SU-DHL-6 (cell line): ENCODE results near the gene PHF14.
"Not testable (repeated sequence)": the region's sequence is repeated elsewhere in the genome, so short reads cannot be mapped to it uniquely, and the experiment has no call there.

ENCODE experiments used
- H2AFZ ChIP-seq: fragments of 200-600 bp; sonication (generic); 2 replicates; pipeline ENCODE4 v1.6.1; 2014; ENCODE audit warnings: low read depth, mild to moderate bottlenecking, moderate library complexity, mixed read lengths, antibody characterized with exemption, low read length; ENCODE audit not compliant: severe bottlenecking
- H3F3A ChIP-seq: fragments of 200-600 bp; shearing (Covaris generic); 2 replicates; pipeline ENCODE4 v1.6.0; 2016; ENCODE audit warnings: antibody characterized with exemption, mild to moderate bottlenecking; ENCODE audit not compliant: insufficient read depth
- H3K27ac ChIP-seq: fragments of 200-600 bp; sonication (generic); 2 replicates; pipeline ENCODE4 v1.5.1; 2016; ENCODE audit warnings: low read depth, mild to moderate bottlenecking, low read length, moderate library complexity, mixed read lengths
- H3K27me3 ChIP-seq: fragments of 200-600 bp; sonication (generic), shearing (Covaris generic); 2 replicates; pipeline ENCODE4 v1.6.0; 2014; ENCODE audit warnings: mild to moderate bottlenecking, low read length
- H3K36me3 ChIP-seq: fragments of 200-600 bp; sonication (generic); 2 replicates; pipeline ENCODE4 v1.6.1; 2014; ENCODE audit warnings: mild to moderate bottlenecking, low read length, mixed read lengths
- H3K4me2 ChIP-seq: fragments of 300-600, 200-600 bp; shearing (Covaris generic), sonication (generic); 2 replicates; pipeline ENCODE4 v1.6.0; 2014; ENCODE audit warnings: low read length, low read depth, mild to moderate bottlenecking; ENCODE audit not compliant: poor library complexity, severe bottlenecking
- H3K4me3 ChIP-seq: fragments of 200-600 bp; sonication (generic); 2 replicates; pipeline ENCODE4 v1.5.1; 2014; ENCODE audit warnings: antibody characterized with exemption, low read length, mild to moderate bottlenecking, mixed read lengths; ENCODE audit not compliant: insufficient read depth, poor library complexity, severe bottlenecking
- H3K79me2 ChIP-seq: fragments of 200-600 bp; sonication (generic); 2 replicates; pipeline ENCODE4 v1.6.1; 2014; ENCODE audit warnings: mild to moderate bottlenecking, low read length, moderate library complexity; ENCODE audit not compliant: insufficient read depth
- H3K9ac ChIP-seq: fragments of 200-600 bp; sonication (generic); 2 replicates; pipeline ENCODE4 v1.7.0; 2014; ENCODE audit warnings: mild to moderate bottlenecking, low read length
- H3K9me2 ChIP-seq: fragments of 200-600 bp; sonication (generic); replicated peaks from 2 replicates; pipeline ENCODE4 v1.6.1; 2014; ENCODE audit warnings: low read length; ENCODE audit not compliant: insufficient read depth
- H3K9me3 ChIP-seq: fragments of 200-600 bp; sonication (generic); 2 replicates; pipeline ENCODE4 v1.6.1; 2014; ENCODE audit warnings: low read length, mixed read lengths; ENCODE audit not compliant: insufficient read depth
- H4K20me1 ChIP-seq: fragments of 200-600 bp; sonication (generic); 2 replicates; pipeline ENCODE4 v1.6.1; 2014; ENCODE audit warnings: low read depth, mild to moderate bottlenecking, antibody characterized with exemption, low read length, moderate library complexity, mixed read lengths
- CTCF ChIP-seq: fragments of 200-600 bp; sonication (generic); IDR thresholded peaks from one replicate; pipeline ENCODE4 v1.5.1; 2017; ENCODE audit warnings: antibody characterized with exemption, mild to moderate bottlenecking, low read length, moderate library complexity; ENCODE audit not compliant: insufficient read depth, poor library complexity, severe bottlenecking
- EZH2phosphoT487 ChIP-seq: fragments of 200-600 bp; sonication (generic), shearing (Covaris generic); conservative IDR thresholded peaks from 2 replicates; pipeline ENCODE4 v1.6.1; 2018; ENCODE audit warnings: mild to moderate bottlenecking, antibody characterized with exemption, low read length, moderate library complexity, mixed read lengths

PHF14 gene

GRCh38 chr7:10973942-10974911 is 555 bp downstream of the PHF14 start:
- Histone ChIP-seq H3K79me2 (peaks cover 54% of the 10 kb centered on the region), H3K4me2 (peak overlapping the region; percentile 98), H3K27me3 (no peaks in the 10 kb centered on the region), H3K9me3 (no peaks in the 10 kb centered on the region; the same call in 1 of the 2 replicates), H3K9ac (peak overlapping the region; percentile 97), H3K36me3 (peaks cover 39% of the 10 kb centered on the region), H3K4me3 (peak overlapping the region; percentile 85), H3K9me2 (no peaks in the 10 kb centered on the region), H2AFZ (peak overlapping the region; percentile 70), H4K20me1 (no peaks in the 10 kb centered on the region), H3K27ac (peak overlapping the region; percentile 92), H3F3A (peaks cover 30% of the 10 kb centered on the region)
- TF ChIP-seq CTCF (no peak), EZH2phosphoT487 (no peak)

- H3K79me2 ChIP-seq = peaks cover 82% of the 10 kb centered on the region
- H3K9ac ChIP-seq = no peak overlapping the region
- peaks cover 46% of the 10 kb centered on the region for H3K36me3 ChIP-seq
- H3K27ac ChIP-seq = peak overlapping the region; percentile 0; the same call in 1 of the 2 replicates
- peak overlapping the region; percentile 85 for H3K4me3 ChIP-seq
- H3K4me2 ChIP-seq = peak overlapping the region; percentile 98
- H4K20me1 ChIP-seq = peaks cover 11% of the 10 kb centered on the region; the same call in 1 of the 2 replicates
- peaks cover 24% of the 10 kb centered on the region for H3F3A ChIP-seq
- H3K27me3 ChIP-seq = no peaks in the 10 kb centered on the region
- no peak overlapping the region for H2AFZ ChIP-seq
- no peaks in the 10 kb centered on the region; the same call in 1 of the 2 replicates for H3K9me3 ChIP-seq
- TF ChIP-seq CTCF = no peak
- no peak for TF ChIP-seq EZH2phosphoT487
- no peaks in the 10 kb centered on the region for H3K9me2 ChIP-seq
These were observed 3.4 kb downstream of the PHF14 start for GRCh38 chr7:10977113-10977512.

- Histone ChIP-seq H3K79me2 (peaks cover 87% of the 10 kb centered on the region), H3K9me3 (no peaks in the 10 kb centered on the region), H3K27ac (no peak overlapping the region), H3K27me3 (no peaks in the 10 kb centered on the region), H3F3A (peaks cover 9% of the 10 kb centered on the region; the same call in 1 of the 2 replicates), H4K20me1 (peaks cover 23% of the 10 kb centered on the region; the same call in 1 of the 2 replicates), H2AFZ (no peak overlapping the region), H3K36me3 (peaks cover 48% of the 10 kb centered on the region), H3K4me3 (no peak overlapping the region), H3K9ac (no peak overlapping the region), H3K4me2 (no peak overlapping the region), H3K9me2 (no peaks in the 10 kb centered on the region)
- TF ChIP-seq EZH2phosphoT487 (no peak), CTCF (no peak)
These were observed 7.6 kb downstream of the PHF14 start for GRCh38 chr7:10981317-10981716.

DNA sequence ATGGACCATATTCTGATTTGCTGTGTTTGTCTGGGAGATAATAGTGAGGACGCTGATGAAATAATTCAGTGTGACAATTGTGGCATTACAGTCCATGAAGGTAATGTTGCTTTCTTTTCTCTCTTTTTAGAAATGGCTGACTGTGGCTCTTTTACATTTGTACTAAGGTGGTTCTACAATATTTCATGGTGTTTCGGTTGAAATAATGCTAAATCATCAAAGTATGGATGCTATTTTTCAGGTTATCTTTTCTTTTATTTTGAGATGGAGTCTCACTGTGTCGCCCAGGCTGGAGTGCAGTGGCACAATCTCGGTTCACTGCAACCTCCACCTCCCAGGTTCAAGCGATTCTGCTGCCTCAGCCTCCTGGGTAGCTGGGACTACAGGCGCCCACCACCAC is 17.1 kb downstream of the PHF14 start:
- Histone ChIP-seq H3K36me3 (peaks cover 35% of the 10 kb centered on the region), H3K79me2 (peaks cover 41% of the 10 kb centered on the region), H3F3A (peaks cover 19% of the 10 kb centered on the region; the same call in 1 of the 2 replicates)
- H3K9ac ChIP-seq, H3K27ac ChIP-seq, H3K27me3 ChIP-seq, H4K20me1 ChIP-seq, H3K9me3 ChIP-seq, H3K9me2 ChIP-seq, H3K4me3 ChIP-seq, H2AFZ ChIP-seq, H3K4me2 ChIP-seq: not testable (repeated sequence)

DNA sequence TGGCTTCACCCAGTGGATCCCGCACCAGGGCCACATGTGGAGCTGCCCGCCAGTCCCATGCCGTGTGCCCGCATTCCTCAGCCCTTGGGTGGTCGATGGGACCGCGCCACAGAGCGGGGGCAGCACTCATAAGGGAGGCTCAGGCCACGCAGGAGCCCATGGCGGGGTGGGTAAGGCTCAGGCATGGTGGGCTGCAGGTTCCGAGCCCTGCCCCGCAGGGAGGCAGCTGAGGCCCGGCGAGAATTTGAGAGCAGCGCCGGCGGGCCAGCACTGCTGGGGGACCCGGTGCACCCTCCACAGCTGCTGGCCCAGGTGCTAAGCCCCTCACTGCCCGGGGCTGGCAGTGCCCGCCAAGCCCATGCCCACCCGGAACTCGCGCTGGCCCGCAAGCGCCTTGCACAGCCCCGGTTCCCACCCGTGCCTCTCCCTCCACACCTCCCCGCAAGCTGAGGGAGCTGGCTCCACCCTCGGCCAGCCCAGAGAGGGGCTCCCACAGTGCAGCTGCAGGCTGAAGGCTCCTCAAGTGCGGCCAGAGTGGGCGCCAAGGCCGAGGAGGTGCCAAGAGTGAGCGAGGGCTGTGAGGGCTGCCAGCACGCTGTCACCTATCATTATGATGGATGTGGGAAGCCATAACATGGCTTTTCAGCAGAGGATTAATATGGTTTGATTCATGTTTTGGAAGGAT is 22.0 kb downstream of the PHF14 start:
- not testable (repeated sequence) for H2AFZ ChIP-seq, H3K4me2 ChIP-seq, H3K9ac ChIP-seq, H3K9me3 ChIP-seq, H3F3A ChIP-seq, H3K27me3 ChIP-seq, H3K4me3 ChIP-seq, H3K9me2 ChIP-seq, H3K27ac ChIP-seq
- Histone ChIP-seq H3K36me3 (peaks cover 29% of the 10 kb centered on the region; the same call in 1 of the 2 replicates), H3K79me2 (peaks cover 70% of the 10 kb centered on the region), H4K20me1 (peaks cover 22% of the 10 kb centered on the region; the same call in 1 of the 2 replicates)
